ENCODE results near the gene PHYHIPL. TPM values are rescaled to one million over a fixed set of nuclear protein-coding genes. Genes with fewer than 3 reads are reported as not detected.

The PHYHIPL gene
- total and polyA plus RNA-seq, 2 of the 4 experiments (the other 2 are of a cell fraction): not detected

DNA sequence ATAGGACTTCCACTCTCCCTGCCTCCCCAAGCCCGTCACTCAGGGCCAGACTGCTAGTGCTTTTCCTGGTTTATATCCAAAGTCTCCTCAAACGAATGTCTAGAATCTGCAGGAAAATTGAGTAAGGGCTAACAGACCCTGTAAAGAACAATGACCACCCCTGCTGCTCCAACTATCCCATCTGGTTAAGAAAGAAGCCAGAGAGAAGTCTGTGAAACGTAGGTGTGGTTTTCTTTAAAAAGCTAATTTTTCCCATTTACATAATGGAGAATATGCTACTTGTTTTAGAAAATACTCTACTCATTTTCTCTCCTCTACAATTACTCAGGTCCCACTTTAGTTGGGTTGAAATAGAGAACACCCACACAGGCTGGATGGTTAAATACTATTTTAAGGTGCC lies 113.4 kb downstream of the PHYHIPL start:
- dilution Hi-C loops (cut with HindIII; ENCODE audit: low sequenced_read_pairs, unreplicated experiment) (no loop called here), intact Hi-C loops (cut with micrococcal nuclease) (no loop called here), in situ Hi-C loops (cut with MboI; ENCODE audit: low sequenced_read_pairs) (no loop called here)
- Histone ChIP-seq H3K79me1 (ENCODE audit: low read depth in 1 of 2, low read length in 2 of 2) (no peaks in the 10 kb centered on the region), H4K91ac (ENCODE audit: insufficient read depth, low read depth, low read length) (no peak overlapping the region), H2BK5ac (ENCODE audit: low read depth, low read length, poor library complexity, severe bottlenecking) (no peak overlapping the region), H3K4me3 (ENCODE audit: insufficient read depth, low read depth, low read length) (no peak overlapping the region), H3K23ac (ENCODE audit: low read depth, low read length) (no peak overlapping the region), H3K4ac (ENCODE audit: low read depth, low read length) (no peak overlapping the region), H2AFZ (replicated peaks; ENCODE audit: low read length, poor library complexity) (no peak overlapping the region), H2BK15ac (ENCODE audit: low read depth, low read length) (no peak overlapping the region), H3K18ac (ENCODE audit: low read depth, low read length) (no peak overlapping the region), H3K4me2 (ENCODE audit: low read depth, low read length) (no peak overlapping the region), H3K27me3 (ENCODE audit: control insufficient read depth, insufficient read depth, low read length) (no peaks in the 10 kb centered on the region), H2AK5ac (ENCODE audit: low read depth, low read length) (no peak overlapping the region), H2BK120ac (ENCODE audit: low read depth, low read length) (no peak overlapping the region), H4K5ac (ENCODE audit: low read depth, low read length) (no peak overlapping the region), H3K14ac (replicated peaks; ENCODE audit: low read depth, low read length) (no peak overlapping the region), H4K8ac (ENCODE audit: low read depth in 2 of 2, low read length in 2 of 2) (no peak overlapping the region), H3K9me3 (ENCODE audit: control insufficient read depth, insufficient read depth, low read length) (no peaks in the 10 kb centered on the region), H3K36me3 (ENCODE audit: control insufficient read depth, insufficient read depth, low read length) (no peaks in the 10 kb centered on the region), H3K9me1 (ENCODE audit: insufficient read depth, low read length) (no peaks in the 10 kb centered on the region), H4K20me1 (ENCODE audit: insufficient read depth, low read length) (no peaks in the 10 kb centered on the region), H3K27ac (ENCODE audit: insufficient read depth, low read length) (no peak overlapping the region), H3K56ac (ENCODE audit: extremely low read depth, insufficient read depth, low read length) (no peak overlapping the region), H2AK9ac (replicated peaks; ENCODE audit: low read depth, low read length, poor library complexity) (no peak overlapping the region), H3K9ac (ENCODE audit: low read depth, low read length) (no peak overlapping the region), H3K4me1 (ENCODE audit: control insufficient read depth, insufficient read depth, low read length) (no peaks in the 10 kb centered on the region), H2BK20ac (ENCODE audit: low read depth, low read length) (no peak overlapping the region)
- ChIA-PET CTCF (no interaction called here), POLR2A (ENCODE audit: unreplicated experiment) (no interaction called here)
- ATAC-seq (ENCODE audit: low read depth) (no peak), DNase-seq (no peak)
- no CpG with 5 or more reads among the region's 3 CpGs for WGBS, 2 experiments (ENCODE audit: extremely low coverage in 2 of 2, insufficient read length in 1 of 2)
- BruUV-seq (replicated peaks): no TSS peak
- no peak for TF ChIP-seq ELK1 (IDR thresholded peaks at IDR 0.05; ENCODE audit: borderline replicate concordance, low read depth, low read length)
- no peak for TF ChIP-seq RFX5 (IDR thresholded peaks at IDR 0.05; ENCODE audit: low read depth, low read length)
- TF ChIP-seq SMC3 (IDR thresholded peaks at IDR 0.05; ENCODE audit: low read depth, low read length): no peak
- no peak for TF ChIP-seq POLR2A (IDR thresholded peaks at IDR 0.05; ENCODE audit: low read depth, low read length)
- no peak for TF ChIP-seq BHLHE40 (IDR thresholded peaks at IDR 0.05; ENCODE audit: low read depth, low read length)
- no peak for TF ChIP-seq MAFK (IDR thresholded peaks at IDR 0.05; ENCODE audit: low read depth, low read length)
- TF ChIP-seq CHD1 (IDR thresholded peaks at IDR 0.05; ENCODE audit: low read depth, low read length): no peak
- no peak for TF ChIP-seq NFE2L2 (IDR thresholded peaks at IDR 0.05; ENCODE audit: low read depth, low read length)
- TF ChIP-seq CEBPB (IDR thresholded peaks at IDR 0.05; ENCODE audit: low read depth, low read length): no peak
- no peak for TF ChIP-seq USF2 (IDR thresholded peaks at IDR 0.05; ENCODE audit: low read depth, low read length)
